ENCODE results near the gene NIP7. TPM values are rescaled to one million over a fixed set of nuclear protein-coding genes. Genes with fewer than 3 reads are reported as not detected.

Gene NIP7
- total and polyA plus RNA-seq, 9 of the 15 experiments (the other 6 are each of a cell fraction or from before 2014, with no cell fraction given) = 28.9 to 85.5 (median 72.5) TPM

GRCh38 chr16:69338557-69339288 lies 849 bp upstream of the NIP7 start (continued):
- TF ChIP-seq, protein P1, sequence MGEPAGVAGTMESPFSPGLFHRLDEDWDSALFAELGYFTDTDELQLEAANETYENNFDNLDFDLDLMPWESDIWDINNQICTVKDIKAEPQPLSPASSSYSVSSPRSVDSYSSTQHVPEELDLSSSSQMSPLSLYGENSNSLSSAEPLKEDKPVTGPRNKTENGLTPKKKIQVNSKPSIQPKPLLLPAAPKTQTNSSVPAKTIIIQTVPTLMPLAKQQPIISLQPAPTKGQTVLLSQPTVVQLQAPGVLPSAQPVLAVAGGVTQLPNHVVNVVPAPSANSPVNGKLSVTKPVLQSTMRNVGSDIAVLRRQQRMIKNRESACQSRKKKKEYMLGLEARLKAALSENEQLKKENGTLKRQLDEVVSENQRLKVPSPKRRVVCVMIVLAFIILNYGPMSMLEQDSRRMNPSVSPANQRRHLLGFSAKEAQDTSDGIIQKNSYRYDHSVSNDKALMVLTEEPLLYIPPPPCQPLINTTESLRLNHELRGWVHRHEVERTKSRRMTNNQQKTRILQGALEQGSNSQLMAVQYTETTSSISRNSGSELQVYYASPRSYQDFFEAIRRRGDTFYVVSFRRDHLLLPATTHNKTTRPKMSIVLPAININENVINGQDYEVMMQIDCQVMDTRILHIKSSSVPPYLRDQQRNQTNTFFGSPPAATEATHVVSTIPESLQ (CRISPR knock-in tag; IDR thresholded peaks at IDR 0.05) = peak; percentile 16; the same call in 1 of the 2 replicates
- TF ChIP-seq L3MBTL2 (IDR thresholded peaks at IDR 0.05) = peak; percentile 80
- TF ChIP-seq KLF16 (IDR thresholded peaks at IDR 0.05) = no peak
- TF ChIP-seq POLR2G (IDR thresholded peaks at IDR 0.05; ENCODE audit: low read depth, low read length) = no peak
- TF ChIP-seq PHTF2 (CRISPR knock-in tag; IDR thresholded peaks at IDR 0.05) = no peak
- TF ChIP-seq DNMT1 (IDR thresholded peaks at IDR 0.05) = no peak
- 0 out of 2 replicates have a peak, but pooled peaks have one; percentile 45 for TF ChIP-seq ZNF12 (CRISPR knock-in tag; IDR thresholded peaks at IDR 0.05)
- no peak for TF ChIP-seq NONO (IDR thresholded peaks at IDR 0.05; ENCODE audit: low read depth in 2 of 2, low read length in 1 of 2)
- TF ChIP-seq, protein P2, sequence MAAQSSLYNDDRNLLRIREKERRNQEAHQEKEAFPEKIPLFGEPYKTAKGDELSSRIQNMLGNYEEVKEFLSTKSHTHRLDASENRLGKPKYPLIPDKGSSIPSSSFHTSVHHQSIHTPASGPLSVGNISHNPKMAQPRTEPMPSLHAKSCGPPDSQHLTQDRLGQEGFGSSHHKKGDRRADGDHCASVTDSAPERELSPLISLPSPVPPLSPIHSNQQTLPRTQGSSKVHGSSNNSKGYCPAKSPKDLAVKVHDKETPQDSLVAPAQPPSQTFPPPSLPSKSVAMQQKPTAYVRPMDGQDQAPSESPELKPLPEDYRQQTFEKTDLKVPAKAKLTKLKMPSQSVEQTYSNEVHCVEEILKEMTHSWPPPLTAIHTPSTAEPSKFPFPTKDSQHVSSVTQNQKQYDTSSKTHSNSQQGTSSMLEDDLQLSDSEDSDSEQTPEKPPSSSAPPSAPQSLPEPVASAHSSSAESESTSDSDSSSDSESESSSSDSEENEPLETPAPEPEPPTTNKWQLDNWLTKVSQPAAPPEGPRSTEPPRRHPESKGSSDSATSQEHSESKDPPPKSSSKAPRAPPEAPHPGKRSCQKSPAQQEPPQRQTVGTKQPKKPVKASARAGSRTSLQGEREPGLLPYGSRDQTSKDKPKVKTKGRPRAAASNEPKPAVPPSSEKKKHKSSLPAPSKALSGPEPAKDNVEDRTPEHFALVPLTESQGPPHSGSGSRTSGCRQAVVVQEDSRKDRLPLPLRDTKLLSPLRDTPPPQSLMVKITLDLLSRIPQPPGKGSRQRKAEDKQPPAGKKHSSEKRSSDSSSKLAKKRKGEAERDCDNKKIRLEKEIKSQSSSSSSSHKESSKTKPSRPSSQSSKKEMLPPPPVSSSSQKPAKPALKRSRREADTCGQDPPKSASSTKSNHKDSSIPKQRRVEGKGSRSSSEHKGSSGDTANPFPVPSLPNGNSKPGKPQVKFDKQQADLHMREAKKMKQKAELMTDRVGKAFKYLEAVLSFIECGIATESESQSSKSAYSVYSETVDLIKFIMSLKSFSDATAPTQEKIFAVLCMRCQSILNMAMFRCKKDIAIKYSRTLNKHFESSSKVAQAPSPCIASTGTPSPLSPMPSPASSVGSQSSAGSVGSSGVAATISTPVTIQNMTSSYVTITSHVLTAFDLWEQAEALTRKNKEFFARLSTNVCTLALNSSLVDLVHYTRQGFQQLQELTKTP (IDR thresholded peaks at IDR 0.05; ENCODE audit: low read depth in 1 of 2, partially characterized antibody in 2 of 2) = no peak
- TF ChIP-seq CBX8 (IDR thresholded peaks at IDR 0.05; ENCODE audit: borderline replicate concordance, extremely low read depth, low read depth, low read length, poor library complexity, severe bottlenecking) = no peak
- no peak for TF ChIP-seq KLF6 (CRISPR knock-in tag; IDR thresholded peaks at IDR 0.05; ENCODE audit: borderline replicate concordance)
- TF ChIP-seq FOXK1 (CRISPR knock-in tag; IDR thresholded peaks at IDR 0.05; ENCODE audit: borderline replicate concordance) = 0 out of 2 replicates have a peak, but pooled peaks have one; percentile 47
- TF ChIP-seq GATAD2A (IDR thresholded peaks at IDR 0.05) = no peak
- TF ChIP-seq ZFP91 (CRISPR knock-in tag; IDR thresholded peaks at IDR 0.05) = no peak
- no peak for TF ChIP-seq CHD4 (IDR thresholded peaks at IDR 0.05; ENCODE audit: insufficient read depth, insufficient replicate concordance, low read depth, low read length, poor library complexity, severe bottlenecking)
- TF ChIP-seq, protein P3, sequence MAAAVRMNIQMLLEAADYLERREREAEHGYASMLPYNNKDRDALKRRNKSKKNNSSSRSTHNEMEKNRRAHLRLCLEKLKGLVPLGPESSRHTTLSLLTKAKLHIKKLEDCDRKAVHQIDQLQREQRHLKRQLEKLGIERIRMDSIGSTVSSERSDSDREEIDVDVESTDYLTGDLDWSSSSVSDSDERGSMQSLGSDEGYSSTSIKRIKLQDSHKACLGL (CRISPR knock-in tag; IDR thresholded peaks at IDR 0.05; ENCODE audit: borderline replicate concordance, poor library complexity, severe bottlenecking) = no peak
- TF ChIP-seq SAFB (IDR thresholded peaks at IDR 0.05; ENCODE audit: borderline replicate concordance, low read depth, low read length) = no peak
- no peak for TF ChIP-seq NR2F6 (CRISPR knock-in tag; IDR thresholded peaks at IDR 0.05)

Measured in K562 (cell line).